ENCODE data around the gene IL3RA.

Gene IL3RA

GRCh38 chrX:1385253-1386223, 49.0 kb downstream of the IL3RA start:
- no peak for DNase-seq

- DNase-seq: no peak
These were observed 49.9 kb downstream of the IL3RA start for GRCh38 chrX:1386338-1387127.

- DNase-seq: no peak
These were observed 50.7 kb downstream of the IL3RA start for GRCh38 chrX:1387141-1387776.

DNA sequence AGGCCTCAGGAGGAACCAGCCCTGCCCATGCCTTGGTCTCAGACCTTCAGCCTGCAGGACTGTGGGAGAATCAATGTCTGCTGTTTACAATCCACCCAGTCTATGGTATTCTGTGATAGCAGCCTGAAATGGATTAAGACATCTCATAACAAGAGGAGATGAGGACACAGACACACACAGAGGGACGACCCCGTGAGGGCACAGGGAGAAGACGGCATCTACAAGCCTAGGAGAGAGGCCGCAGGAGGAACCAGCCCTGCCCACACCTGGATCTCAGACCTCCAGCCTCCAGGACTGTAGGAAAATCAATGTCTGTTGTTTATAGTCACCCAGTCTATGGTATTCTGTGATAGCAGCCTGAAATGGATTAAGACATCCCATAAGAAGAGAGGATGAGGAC, 52.1 kb downstream of the IL3RA start:
- no peak for DNase-seq

- no peak for DNase-seq
These were observed 52.8 kb downstream of the IL3RA start for GRCh38 chrX:1389181-1389992.

DNA sequence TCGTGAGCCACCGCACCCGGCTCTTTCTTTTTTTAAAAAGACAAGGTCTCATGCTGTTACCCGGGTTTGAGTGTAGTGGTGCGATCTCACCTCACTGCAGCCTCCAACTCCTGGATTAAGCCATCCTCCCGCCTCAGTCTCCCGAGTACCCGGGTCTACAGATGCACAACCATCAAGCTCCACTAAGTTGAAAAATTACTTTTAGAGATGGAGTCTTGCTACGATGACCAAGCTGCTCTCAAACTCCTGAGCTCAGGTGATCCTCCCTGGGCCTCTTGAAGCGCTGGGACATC, 53.4 kb downstream of the IL3RA start:
- DNase-seq: no peak

- DNase-seq: no peak
These were observed 54.2 kb downstream of the IL3RA start for GRCh38 chrX:1390621-1391369.

GRCh38 chrX:1391370-1391706, 54.8 kb downstream of the IL3RA start:
- DNase-seq: no peak

- DNase-seq: no peak
These were observed 55.3 kb downstream of the IL3RA start, which contains the start of gene SLC25A6 for GRCh38 chrX:1391707-1392375. Gene SLC25A6 (minus strand): TSS chrX:1392113. CDS start chrX:1392009, 104 bp downstream.

GRCh38 chrX:1392376-1393068, 55.9 kb downstream of the IL3RA start:
- no peak for DNase-seq

DNA sequence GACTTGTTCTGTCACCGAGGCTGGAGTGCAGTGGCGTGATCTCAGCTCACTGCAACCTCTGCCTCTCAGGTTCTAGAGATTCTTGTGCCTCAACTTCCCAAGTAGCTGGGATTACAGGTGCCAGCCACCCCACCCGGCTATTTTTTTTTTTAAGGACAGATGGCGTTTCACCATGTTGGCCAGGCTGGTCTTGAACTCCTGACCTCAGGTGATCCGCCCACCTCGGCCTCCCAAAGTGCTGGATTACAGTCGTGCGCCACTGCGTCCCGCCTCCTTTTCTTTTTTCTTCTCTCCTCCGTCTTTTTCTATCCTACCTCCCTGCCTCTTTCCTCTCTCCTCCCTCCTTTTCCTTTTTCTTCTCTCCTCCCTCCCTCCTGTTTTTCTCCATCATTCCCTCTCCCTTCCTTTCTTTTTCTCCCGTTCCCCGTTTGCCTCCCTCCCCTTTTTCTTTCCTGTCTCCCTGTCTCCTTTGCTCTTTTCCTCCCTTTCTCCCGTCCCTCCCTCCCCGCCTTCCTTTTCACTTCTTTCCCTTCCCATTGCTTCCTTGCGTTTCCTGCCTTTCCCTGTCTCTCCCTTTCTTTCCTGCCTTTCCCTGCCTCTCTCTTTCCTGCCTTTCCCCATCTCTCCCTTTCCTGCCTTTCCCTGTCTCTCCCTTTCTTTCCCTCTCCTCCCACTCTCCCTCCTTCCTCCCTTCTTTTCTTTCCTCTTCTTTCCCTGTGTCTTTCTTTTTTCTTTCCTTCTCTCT, 57.5 kb downstream of the IL3RA start:
- no peak for DNase-seq

GRCh38 chrX:1394731-1395501, 58.3 kb downstream of the IL3RA start:
- DNase-seq: no peak

- DNase-seq: no peak
These were observed 59.1 kb downstream of the IL3RA start for GRCh38 chrX:1395646-1396216.

DNA sequence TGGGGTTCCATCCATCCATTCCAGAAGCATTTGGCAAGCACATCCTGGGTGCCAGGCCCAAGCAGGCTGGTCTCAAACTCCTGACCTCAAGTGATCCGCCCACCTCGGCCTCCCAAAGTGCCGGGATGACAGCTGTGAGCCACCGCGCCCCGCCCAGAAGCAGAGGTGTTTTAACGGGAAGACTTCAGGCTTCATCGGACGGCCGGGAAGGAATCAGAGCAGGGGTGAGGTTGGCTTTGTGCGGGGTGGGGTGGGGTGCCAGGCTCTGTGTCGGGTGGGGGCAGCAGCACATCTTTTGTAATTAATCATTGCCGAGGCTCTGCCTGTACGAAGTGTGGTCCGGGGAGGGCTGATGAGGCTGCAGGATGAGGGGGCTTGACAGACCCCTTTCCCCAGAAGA, 60.4 kb downstream of the IL3RA start:
- DNase-seq: no peak

DNA sequence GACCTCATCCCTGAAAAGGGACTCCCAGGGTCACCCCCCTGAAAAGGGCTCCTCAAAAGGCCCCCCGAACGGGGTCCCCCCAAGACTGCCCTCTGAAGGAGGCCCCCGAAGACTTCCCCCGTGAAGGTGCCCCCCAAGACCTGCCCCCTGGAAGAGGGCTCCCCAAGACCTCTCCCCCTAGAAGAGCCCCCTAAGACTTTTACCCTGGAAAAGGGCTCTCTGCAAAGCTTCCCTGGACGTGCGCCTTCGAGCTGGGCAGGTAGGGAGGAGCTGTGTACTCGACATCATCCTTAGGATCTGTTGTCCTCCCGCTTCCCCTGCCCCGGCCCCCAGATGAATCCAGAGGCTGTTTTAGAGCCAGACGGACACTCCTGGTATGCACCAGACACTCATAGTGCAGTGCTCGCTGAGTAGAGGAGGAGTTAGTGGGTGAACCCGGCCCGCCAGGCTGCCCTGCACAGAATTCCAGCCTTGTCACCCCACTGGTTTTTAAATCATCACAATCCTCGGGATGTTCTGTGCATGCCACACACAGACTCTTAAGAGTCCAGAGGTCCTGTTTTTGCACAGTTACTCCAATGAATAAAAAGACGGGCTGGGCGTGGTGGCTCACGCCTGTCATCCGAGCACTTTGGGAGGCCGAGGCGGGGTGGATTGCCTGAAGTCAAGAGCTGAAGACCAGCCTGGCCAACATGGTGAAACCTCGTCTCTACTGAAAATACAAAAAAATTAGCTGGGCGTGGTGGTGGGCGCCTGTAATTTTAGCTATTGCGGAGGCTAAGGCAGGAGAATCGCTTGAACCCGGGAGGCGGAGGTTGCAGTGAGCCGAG, 61.1 kb downstream of the IL3RA start:
- no peak for DNase-seq

DNA sequence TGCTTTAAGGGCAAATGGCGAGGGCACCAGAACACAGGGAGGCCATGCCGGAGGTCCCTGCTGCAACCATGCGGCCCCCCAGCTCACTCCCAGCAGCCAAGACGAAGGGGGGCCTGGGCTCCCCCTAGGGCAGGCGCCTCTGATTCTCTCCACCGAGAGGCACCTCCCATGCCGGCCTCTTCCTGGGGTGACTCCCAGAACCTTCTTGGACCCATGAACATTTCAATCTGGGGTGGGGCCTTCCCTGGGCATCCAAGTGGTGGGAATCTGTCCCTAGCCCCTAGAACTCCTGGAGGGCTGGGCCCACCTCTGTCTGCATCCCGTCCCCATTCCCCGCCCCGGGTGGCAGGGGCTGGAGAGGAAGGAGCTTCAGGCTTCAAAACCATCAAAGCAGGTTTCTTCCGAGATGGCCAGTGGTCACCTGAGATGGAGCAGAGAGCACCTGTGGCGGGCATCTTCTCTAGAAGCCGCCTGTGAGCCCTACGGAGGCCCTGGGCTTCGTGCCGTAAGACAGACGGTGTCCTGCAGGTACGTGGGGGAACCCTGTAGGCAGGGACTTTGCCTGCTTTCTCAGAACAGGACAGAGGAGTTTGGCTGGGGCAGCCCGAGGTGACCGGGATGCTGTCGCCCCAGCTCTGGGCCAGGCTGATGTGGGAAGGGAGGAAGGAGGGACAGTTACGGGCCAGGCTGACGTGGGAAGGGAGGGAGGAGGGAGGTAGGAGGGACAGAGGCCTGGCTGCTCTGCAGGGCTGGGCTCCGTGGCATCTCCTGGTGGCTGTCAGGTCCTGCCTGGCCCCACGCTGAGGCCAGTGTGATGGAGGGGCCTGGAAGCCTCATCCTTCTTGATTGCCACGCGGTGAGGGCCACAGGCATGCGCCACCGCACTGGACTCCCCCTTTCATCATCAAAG, 62.1 kb downstream of the IL3RA start:
- no peak for DNase-seq

GRCh38 chrX:1400049-1400448, 63.5 kb downstream of the IL3RA start:
- DNase-seq: no peak
